CD14-positive monocyte (primary cell): Measurements from ENCODE around the gene SAMD14. TPM values are rescaled to one million over a fixed set of nuclear protein-coding genes. Genes with fewer than 3 reads are reported as not detected.

Experiments used
- DNase-seq, 3 donors: peaks; one replicate each; pipeline ENCODE4 v3.0.0-alpha.2; 2011 to 2022
- H2AFZ ChIP-seq: 2 replicates; pipeline ENCODE4 v1.6.0; 2012; ENCODE audit warnings: mild to moderate bottlenecking, low read depth, low read length, inconsistent platforms; ENCODE audit not compliant: insufficient read depth, poor library complexity, severe bottlenecking
- H3K27ac ChIP-seq, 2 donors: 1 replicate in 1 of 2; 2 replicates in 1 of 2; pipeline ENCODE4 v1.5.1; 2012 to 2013; ENCODE audit warnings: low read length in 2 of 2, control low read depth in 1 of 2, inconsistent platforms in 1 of 2, low read depth in 1 of 2, mild to moderate bottlenecking in 1 of 2
- H3K27me3 ChIP-seq, 2 donors: one replicate each; pipeline versions ENCODE4 v1.6.0 to v1.6.1; 2011 to 2013; ENCODE audit warnings: low read length in 2 of 2; ENCODE audit not compliant: control insufficient read depth in 2 of 2, insufficient read depth in 2 of 2
- H3K36me3 ChIP-seq, 2 donors: replicated peaks in 1 of 2; 1 replicate in 1 of 2; 2 replicates in 1 of 2; pipeline versions ENCODE4 v1.5.1 to v1.6.1; 2012 to 2013; ENCODE audit warnings: low read length in 2 of 2, control low read depth in 1 of 2, inconsistent platforms in 1 of 2, mild to moderate bottlenecking in 1 of 2; ENCODE audit not compliant: insufficient read depth in 2 of 2, control insufficient read depth in 1 of 2
- H3K4me1 ChIP-seq, 2 donors: 1 replicate in 1 of 2; 2 replicates in 1 of 2; pipeline versions ENCODE4 v1.5.1 to v1.6.1; 2012 to 2013; ENCODE audit warnings: low read length in 2 of 2, control low read depth in 1 of 2, inconsistent platforms in 1 of 2, mild to moderate bottlenecking in 1 of 2, moderate library complexity in 1 of 2; ENCODE audit not compliant: insufficient read depth in 2 of 2, control insufficient read depth in 1 of 2
- H3K4me2 ChIP-seq: replicated peaks from 2 replicates; pipeline ENCODE3; 2012; ENCODE audit warnings: low read length, moderate library complexity, mild to moderate bottlenecking; ENCODE audit not compliant: poor library complexity, severe bottlenecking; ENCODE audit errors: extremely low read depth
- H3K4me3 ChIP-seq, 3 experiments: fragments of 200-600 bp in 1 of 3; sonication (generic) in 1 of 3; replicated peaks in 1 of 3; 1 replicate in 2 of 3; 2 replicates in 1 of 3; pipeline ENCODE4 v1.5.1; 2011 to 2013; ENCODE audit warnings: low read length in 3 of 3, mild to moderate bottlenecking in 3 of 3, control low read depth in 2 of 3, low read depth in 2 of 3, inconsistent platforms in 1 of 3, moderate library complexity in 1 of 3
- H3K79me2 ChIP-seq: 2 replicates; pipeline ENCODE4 v1.6.0; 2012; ENCODE audit warnings: mild to moderate bottlenecking, control low read depth, inconsistent platforms, low read length, moderate library complexity; ENCODE audit not compliant: insufficient read depth
- H3K9ac ChIP-seq: 2 replicates; pipeline ENCODE4 v1.6.0; 2017; ENCODE audit warnings: low read length, mild to moderate bottlenecking; ENCODE audit not compliant: insufficient read depth, poor library complexity, severe bottlenecking
- H3K9me3 ChIP-seq, 2 donors: replicated peaks in 1 of 2; 1 replicate in 1 of 2; 2 replicates in 1 of 2; pipeline versions ENCODE4 v1.5.1 to v1.6.1; 2012 to 2013; ENCODE audit warnings: low read length in 2 of 2, control low read depth in 1 of 2; ENCODE audit not compliant: control insufficient read depth in 1 of 2, insufficient read depth in 1 of 2
- H4K20me1 ChIP-seq: 2 replicates; pipeline ENCODE4 v1.6.0; 2012; ENCODE audit warnings: mild to moderate bottlenecking, low read length, control low read depth, moderate library complexity; ENCODE audit not compliant: insufficient read depth
- H3K27ac Mint-ChIP-seq, 7 donors: one replicate each; pipeline ENCODE4 v1.8.0; 2020; ENCODE audit warnings: mild to moderate bottlenecking in 7 of 7, mixed read lengths in 7 of 7, moderate library complexity in 6 of 7, inconsistent platforms in 2 of 7
- H3K27me3 Mint-ChIP-seq, 3 donors: one replicate each; pipeline ENCODE4 v1.8.0; 2021 to 2022; ENCODE audit warnings: low read depth in 3 of 3, mild to moderate bottlenecking in 3 of 3, mixed read lengths in 3 of 3, moderate library complexity in 3 of 3, inconsistent platforms in 1 of 3
- H3K36me3 Mint-ChIP-seq, 2 donors: one replicate each; pipeline ENCODE4 v1.8.0; 2020; ENCODE audit warnings: mixed read lengths in 2 of 2, inconsistent platforms in 1 of 2, mild to moderate bottlenecking in 1 of 2
- H3K4me1 Mint-ChIP-seq: one replicate; pipeline ENCODE4 v1.8.0; 2020; ENCODE audit warnings: mild to moderate bottlenecking, mixed read lengths
- H3K4me3 Mint-ChIP-seq, 2 donors: one replicate each; pipeline ENCODE4 v1.8.0; 2020; ENCODE audit warnings: mild to moderate bottlenecking in 2 of 2, mixed read lengths in 2 of 2, moderate library complexity in 1 of 2
- H3K9me3 Mint-ChIP-seq, 7 donors: one replicate each; pipeline ENCODE4 v1.8.0; 2020 to 2022; ENCODE audit warnings: mixed read lengths in 7 of 7, mild to moderate bottlenecking in 6 of 7, moderate library complexity in 6 of 7, inconsistent platforms in 2 of 7
- CTCF ChIP-seq: fragments of 200-600 bp; IDR thresholded peaks from one replicate; pipeline ENCODE4 v1.8.0; 2022; ENCODE audit warnings: antibody characterized with exemption, mild to moderate bottlenecking
- WGBS: methylation state at CpG from one replicate; pipeline ENCODE4 v1.1.5; 2013; ENCODE audit warnings: missing lambda C conversion rate; ENCODE audit not compliant: insufficient coverage; 5-methylcytosine and 5-hydroxymethylcytosine counted together
- intact Hi-C, 2 donors: fragments of 100-400 bp; cut with micrococcal nuclease; formaldehyde crosslinking; loops; one replicate each; pipeline versions ENCODE4 v1.15.0 to v1.15.1; 2023
- polyA plus RNA-seq, 3 donors: library from polyadenylated mRNA; depleted of rRNA in 1 of 3; unstranded in 2 of 3; stranded (reverse) in 1 of 3; fragments of 300-500 nt in 2 of 3; fragments of >200 nt in 1 of 3; fragmentation: Illumina TruSeq in 2 of 3; gene quantifications; 1 replicate in 2 of 3; 2 replicates in 1 of 3; pipeline ENCODE4 v1.2.3, GENCODE V29; 2012 to 2021

The SAMD14 gene
- polyA plus RNA-seq, 3 donors = 0.09 TPM; not detected in 2

- no peak for DNase-seq
- H3K27ac Mint-ChIP-seq = peak overlapping the region in 1 of 7 donors; percentile 50
- no peak overlapping the region for H3K4me3 ChIP-seq
- no peak for TF ChIP-seq CTCF
- no peaks in the 10 kb centered on the region for H3K36me3 ChIP-seq
- peaks cover 6 to 17% (median 7%) of the 10 kb centered on the region in 3 donors for H3K27me3 Mint-ChIP-seq
- H4K20me1 ChIP-seq = no peaks in the 10 kb centered on the region
- H3K36me3 Mint-ChIP-seq = no peaks in the 10 kb centered on the region
- no peak overlapping the region for H3K4me3 Mint-ChIP-seq
- H2AFZ ChIP-seq = no peak overlapping the region
- H3K27ac ChIP-seq = no peak overlapping the region
- intact Hi-C loops = no loop called here
- peaks cover 4 to 5% of the 10 kb centered on the region in 2 donors for H3K4me1 ChIP-seq
- no peak overlapping the region for H3K9ac ChIP-seq
- H3K27me3 ChIP-seq = peaks cover 0 to 3% of the 10 kb centered on the region in 2 donors
- no peaks in the 10 kb centered on the region for H3K9me3 ChIP-seq
- peaks cover 0 to 1% (median 0%) of the 10 kb centered on the region in 7 donors for H3K9me3 Mint-ChIP-seq
- 94% methylated on average over 5 of the region's 10 CpGs for WGBS
- H3K79me2 ChIP-seq = no peaks in the 10 kb centered on the region
- peaks cover 9% of the 10 kb centered on the region for H3K4me1 Mint-ChIP-seq
- no peak overlapping the region for H3K4me2 ChIP-seq
Measured at GRCh38 chr17:50170662-50171370, 40.9 kb upstream of the SAMD14 start.

- WGBS = 95% methylated on average over 9 of the region's 9 CpGs
- no peak for DNase-seq
- Mint-ChIP-seq H3K27ac (no peak overlapping the region), H3K9me3 (peaks cover 0 to 1% (median 0%) of the 10 kb centered on the region in 7 donors), H3K27me3 (peaks cover 7 to 19% (median 9%) of the 10 kb centered on the region in 3 donors), H3K4me3 (no peak overlapping the region), H3K36me3 (no peaks in the 10 kb centered on the region), H3K4me1 (peaks cover 9% of the 10 kb centered on the region)
- H3K4me1 ChIP-seq = peaks cover 4 to 5% of the 10 kb centered on the region in 2 donors
- H3K4me3 ChIP-seq = no peak overlapping the region
- no peaks in the 10 kb centered on the region for H4K20me1 ChIP-seq
- no peak overlapping the region for H3K4me2 ChIP-seq
- H3K9ac ChIP-seq = no peak overlapping the region
- intact Hi-C loops = no loop called here
- H2AFZ ChIP-seq = no peak overlapping the region
- H3K9me3 ChIP-seq = no peaks in the 10 kb centered on the region
- TF ChIP-seq CTCF = no peak
- H3K79me2 ChIP-seq = no peaks in the 10 kb centered on the region
- H3K36me3 ChIP-seq = no peaks in the 10 kb centered on the region
- H3K27ac ChIP-seq = no peak overlapping the region
- H3K27me3 ChIP-seq = peaks cover 0 to 3% of the 10 kb centered on the region in 2 donors
Measured at GRCh38 chr17:50169881-50170459, 40.0 kb upstream of the SAMD14 start.
